GM18505 (cell line): ENCODE data around the gene OR4Q2.
"Not testable (repeated sequence)": the region's sequence is repeated elsewhere in the genome, so short reads cannot be mapped to it uniquely, and the experiment has no call there.

Source experiments
- ATAC-seq: cut with Tn5 transposase; IDR thresholded peaks from one replicate; pipeline ENCODE4 v1.9.1; 2021; ENCODE audit not compliant: unreplicated experiment
- POLR2A ChIP-seq: IDR thresholded peaks from 4 replicates; pipeline ENCODE4 v1.6.1; 2011; ENCODE audit warnings: borderline replicate concordance; ENCODE audit not compliant: insufficient read depth, insufficient read length; ENCODE audit errors: extremely low read depth

OR4Q2 gene

GRCh38 chr14:20001863-20002262 is at the start of gene OR4Q2:
OR4Q2 (plus strand) TSS chr14:20002163.
- no peak for ATAC-seq
- TF ChIP-seq POLR2A, result no peak

GRCh38 chr14:19969735-19970134 is 32.2 kb upstream of the OR4Q2 start:
- not testable (repeated sequence) for ATAC-seq

- TF ChIP-seq POLR2A, result no peak
- no peak for ATAC-seq
Measured at GRCh38 chr14:19974844-19975243, 27.1 kb upstream of the OR4Q2 start.

- no peak for ATAC-seq
- TF ChIP-seq POLR2A, result no peak
Measured at GRCh38 chr14:19975291-19975690, 26.7 kb upstream of the OR4Q2 start, which contains the start of gene OR4K15. OR4K15 (plus strand) TSS chr14:19975591; CDS start chr14:19975591, 0 bp downstream.

- no peak for TF ChIP-seq POLR2A
- ATAC-seq, result no peak
Measured at GRCh38 chr14:19993438-19993837, 8.5 kb upstream of the OR4Q2 start.

- ATAC-seq, result no peak
- no peak for TF ChIP-seq POLR2A
Measured at GRCh38 chr14:20002319-20002718, 356 bp downstream of the OR4Q2 start.

- no peak for TF ChIP-seq POLR2A
- no peak for ATAC-seq
Measured at GRCh38 chr14:20008156-20008555, 6.2 kb downstream of the OR4Q2 start.

GRCh38 chr14:20019257-20019865 is 17.4 kb downstream of the OR4Q2 start, which contains the start of gene OR4K14:
OR4K14 (minus strand) TSS chr14:20019307; CDS start chr14:20015193, 4,114 bp downstream.
- ATAC-seq, result no peak
- no peak for TF ChIP-seq POLR2A

- TF ChIP-seq POLR2A, result no peak
- no peak for ATAC-seq
Measured at GRCh38 chr14:20031058-20031457, 29.1 kb downstream of the OR4Q2 start.

GRCh38 chr14:20035449-20035848 is 33.5 kb downstream of the OR4Q2 start:
- no peak for TF ChIP-seq POLR2A
- no peak for ATAC-seq

GRCh38 chr14:20035938-20036337 is 34.0 kb downstream of the OR4Q2 start, which contains the start of gene OR4K13:
OR4K13 (minus strand) TSS chr14:20036038; CDS start chr14:20034758, 1,280 bp downstream.
- no peak for ATAC-seq
- no peak for TF ChIP-seq POLR2A

GRCh38 chr14:20044243-20044642 is 42.3 kb downstream of the OR4Q2 start:
- no peak for ATAC-seq
- no peak for TF ChIP-seq POLR2A

- no peak for TF ChIP-seq POLR2A
- no peak for ATAC-seq
Measured at GRCh38 chr14:20048202-20048601, 46.2 kb downstream of the OR4Q2 start.
